HAP-1 (cell line): ENCODE results near the gene SLC8A1.

Experiments used
- DNase-seq, 2 experiments: peaks; one replicate each; pipeline ENCODE4 v3.0.0-alpha.2; 2016 to 2020; ENCODE audit warnings: low spot score in 2 of 2
- H3K27me3 ChIP-seq: fragments of 250-450 bp; sonication (Bioruptor Pico); 2 replicates; pipeline ENCODE4 v1.5.1; 2020; ENCODE audit warnings: low read depth, mild to moderate bottlenecking, moderate library complexity
- H3K36me3 ChIP-seq: fragments of 250-450 bp; sonication (Bioruptor Pico); replicated peaks from 2 replicates; pipeline ENCODE4 v1.5.1; 2020; ENCODE audit warnings: mild to moderate bottlenecking
- H3K4me1 ChIP-seq: fragments of 250-450 bp; sonication (Bioruptor Pico); 2 replicates; pipeline ENCODE4 v1.5.1; 2020; ENCODE audit warnings: mild to moderate bottlenecking
- H3K4me3 ChIP-seq: fragments of 250-450 bp; sonication (Bioruptor Pico); 2 replicates; pipeline ENCODE4 v1.5.1; 2020; ENCODE audit warnings: mild to moderate bottlenecking, moderate library complexity
- H3K9me3 ChIP-seq: fragments of 250-450 bp; sonication (Bioruptor Pico); 2 replicates; pipeline ENCODE4 v1.5.1; 2020; ENCODE audit warnings: mild to moderate bottlenecking, moderate library complexity
- in situ Hi-C: fragments of 300-500 bp; cut with MboI; formaldehyde crosslinking; loops from 3 replicates; pipeline ENCODE4 v1.14.3; 2020; ENCODE audit warnings: low sequenced_read_pairs, inconsistent platforms, mixed read lengths

The SLC8A1 gene

DNA sequence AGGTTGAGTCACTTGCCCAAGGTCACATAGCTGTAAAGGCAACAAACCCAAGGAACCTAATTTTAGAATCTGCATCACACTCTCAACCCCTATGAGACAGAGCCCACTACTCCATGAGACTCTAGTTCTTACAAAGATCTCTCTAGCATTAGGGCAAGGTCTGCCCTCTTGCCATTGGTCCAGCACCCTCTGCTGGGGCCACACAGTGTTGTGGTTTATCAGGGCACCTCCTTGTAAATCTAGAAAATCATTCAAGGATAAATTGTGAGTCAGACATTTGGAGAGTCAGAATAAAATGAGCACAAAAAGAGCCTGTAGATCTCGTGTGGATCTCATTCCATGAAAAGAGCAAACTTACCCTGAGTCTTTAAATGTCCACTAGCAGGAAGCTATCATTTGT, 91.2 kb downstream of the SLC8A1 start:
- DNase-seq: no peak
- H3K36me3 ChIP-seq: no peaks in the 10 kb centered on the region
- in situ Hi-C loops: no loop called here

DNA sequence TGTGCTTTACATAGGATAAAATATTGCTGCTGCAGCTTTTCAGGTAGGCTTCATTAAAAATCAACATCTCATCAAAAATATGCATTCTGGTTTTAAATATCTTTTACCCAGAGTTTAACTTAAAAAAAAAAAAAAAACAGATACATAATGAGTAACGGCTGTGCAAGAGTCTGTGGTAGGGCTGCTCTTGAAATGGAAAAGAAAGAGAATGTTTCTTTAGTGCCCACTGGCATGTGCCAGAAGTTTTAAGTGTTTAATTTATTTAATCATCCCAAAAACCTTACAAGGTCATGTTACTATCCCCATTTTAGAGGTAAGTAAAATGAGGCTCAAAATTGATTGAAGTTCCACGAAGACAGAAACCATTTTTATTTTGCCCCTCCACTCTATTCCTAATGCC, 92.1 kb downstream of the SLC8A1 start:
- H3K4me1 ChIP-seq: peaks cover 8% of the 10 kb centered on the region; the same call in 1 of the 2 replicates
- in situ Hi-C loops: no loop called here

More for the DNA sequence above, 91.2 kb downstream of the SLC8A1 start:
- Histone ChIP-seq H3K27me3 (no peaks in the 10 kb centered on the region), H3K9me3 (no peaks in the 10 kb centered on the region), H3K4me3 (no peak overlapping the region), H3K4me1 (peaks cover 8% of the 10 kb centered on the region; the same call in 1 of the 2 replicates)

GRCh38 chr2:40358783-40359182, 93.1 kb downstream of the SLC8A1 start:
- Histone ChIP-seq H3K4me3 (no peak overlapping the region), H3K9me3 (no peaks in the 10 kb centered on the region), H3K27me3 (no peaks in the 10 kb centered on the region), H3K4me1 (0 out of 2 replicates have a peak, but pooled peaks cover 4% of the 10 kb centered on the region), H3K36me3 (no peaks in the 10 kb centered on the region)
- no peak for DNase-seq
- in situ Hi-C loops: no loop called here

More for the DNA sequence above, 92.1 kb downstream of the SLC8A1 start:
- Histone ChIP-seq H3K4me3 (no peak overlapping the region), H3K27me3 (no peaks in the 10 kb centered on the region), H3K36me3 (no peaks in the 10 kb centered on the region), H3K9me3 (no peaks in the 10 kb centered on the region)
- DNase-seq: no peak

GRCh38 chr2:40357667-40358066, 94.2 kb downstream of the SLC8A1 start:
- Histone ChIP-seq H3K27me3 (no peaks in the 10 kb centered on the region), H3K36me3 (no peaks in the 10 kb centered on the region), H3K9me3 (no peaks in the 10 kb centered on the region), H3K4me1 (no peaks in the 10 kb centered on the region), H3K4me3 (no peak overlapping the region)
- in situ Hi-C loops: no loop called here
- no peak for DNase-seq

DNA sequence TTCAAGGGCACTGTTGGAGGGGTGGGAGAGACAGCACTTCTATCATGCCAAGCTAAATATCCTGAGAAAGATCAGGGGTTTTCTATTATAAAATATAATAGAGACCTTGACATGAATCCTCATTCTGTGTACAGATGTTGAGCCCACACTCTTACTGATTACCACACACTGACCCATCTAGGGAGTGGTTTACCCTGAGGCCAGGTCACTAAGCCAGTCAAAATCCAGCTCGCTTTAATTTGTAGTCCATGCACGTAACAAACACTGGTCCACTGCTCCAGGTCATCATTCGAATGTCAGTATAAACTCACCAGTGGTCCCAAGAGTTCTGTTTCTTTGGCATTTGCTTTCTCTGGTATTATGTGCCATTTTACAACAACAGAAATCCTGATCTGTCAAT, 96.4 kb downstream of the SLC8A1 start:
- Histone ChIP-seq H3K36me3 (no peaks in the 10 kb centered on the region), H3K27me3 (0 out of 2 replicates have a peak, but pooled peaks cover 3% of the 10 kb centered on the region), H3K4me1 (no peaks in the 10 kb centered on the region), H3K4me3 (no peak overlapping the region), H3K9me3 (no peaks in the 10 kb centered on the region)
- in situ Hi-C loops: no loop called here
- DNase-seq: no peak

DNA sequence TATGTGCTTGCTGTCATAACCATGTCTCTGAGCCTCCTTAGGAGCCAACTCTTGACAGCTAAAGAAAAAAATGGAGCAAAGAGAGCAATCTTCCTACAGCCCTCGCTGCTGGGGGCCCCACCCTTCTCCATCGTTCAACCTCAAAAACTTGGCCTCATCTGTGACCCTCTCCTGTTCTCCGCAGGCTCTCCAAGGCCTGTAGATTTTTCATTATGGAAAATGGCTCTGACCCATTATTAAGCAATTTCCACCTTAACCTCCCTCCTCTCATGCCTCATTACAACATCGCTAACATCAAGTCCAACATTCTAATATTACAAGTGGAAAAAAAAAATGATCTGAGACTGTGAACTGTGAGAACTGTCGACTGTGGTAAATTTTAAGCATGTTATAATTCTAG, 98.7 kb downstream of the SLC8A1 start:
- in situ Hi-C loops: no loop called here
- no peaks in the 10 kb centered on the region for H3K9me3 ChIP-seq
- no peaks in the 10 kb centered on the region for H3K4me1 ChIP-seq
- DNase-seq: no peak
- no peak overlapping the region for H3K4me3 ChIP-seq
- no peaks in the 10 kb centered on the region for H3K36me3 ChIP-seq
- 0 out of 2 replicates have a peak, but pooled peaks cover 3% of the 10 kb centered on the region for H3K27me3 ChIP-seq

DNA sequence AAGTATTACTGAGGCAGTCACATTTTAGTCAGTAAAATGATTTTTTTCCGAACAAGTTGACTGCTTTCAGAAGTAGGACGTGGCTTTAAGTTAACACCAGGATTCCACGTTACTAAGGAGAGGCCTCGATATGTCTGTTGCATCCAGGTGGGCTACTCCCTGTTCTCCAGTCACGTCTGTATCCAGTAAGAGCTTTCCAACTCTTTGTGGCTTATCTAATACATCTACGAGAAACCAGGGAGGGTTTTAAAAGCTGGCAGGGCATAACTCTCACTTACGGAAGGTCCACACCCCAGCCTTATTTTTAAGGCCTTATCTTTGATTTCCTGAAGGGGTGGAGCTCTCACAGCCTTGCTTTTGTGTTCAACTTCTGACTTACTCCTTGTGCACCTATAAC, 99.2 kb downstream of the SLC8A1 start:
- H3K9me3 ChIP-seq: no peaks in the 10 kb centered on the region
- H3K27me3 ChIP-seq: 0 out of 2 replicates have a peak, but pooled peaks cover 3% of the 10 kb centered on the region
- no peak for DNase-seq
- no peak overlapping the region for H3K4me3 ChIP-seq
- no peaks in the 10 kb centered on the region for H3K36me3 ChIP-seq
- in situ Hi-C loops: no loop called here
- no peaks in the 10 kb centered on the region for H3K4me1 ChIP-seq

- Histone ChIP-seq H3K27me3 (0 out of 2 replicates have a peak, but pooled peaks cover 3% of the 10 kb centered on the region), H3K36me3 (no peaks in the 10 kb centered on the region), H3K4me1 (no peaks in the 10 kb centered on the region), H3K9me3 (no peaks in the 10 kb centered on the region), H3K4me3 (no peak overlapping the region)
- no peak for DNase-seq
- in situ Hi-C loops: no loop called here
Measured at GRCh38 chr2:40352041-40352702, 99.7 kb downstream of the SLC8A1 start.

DNA sequence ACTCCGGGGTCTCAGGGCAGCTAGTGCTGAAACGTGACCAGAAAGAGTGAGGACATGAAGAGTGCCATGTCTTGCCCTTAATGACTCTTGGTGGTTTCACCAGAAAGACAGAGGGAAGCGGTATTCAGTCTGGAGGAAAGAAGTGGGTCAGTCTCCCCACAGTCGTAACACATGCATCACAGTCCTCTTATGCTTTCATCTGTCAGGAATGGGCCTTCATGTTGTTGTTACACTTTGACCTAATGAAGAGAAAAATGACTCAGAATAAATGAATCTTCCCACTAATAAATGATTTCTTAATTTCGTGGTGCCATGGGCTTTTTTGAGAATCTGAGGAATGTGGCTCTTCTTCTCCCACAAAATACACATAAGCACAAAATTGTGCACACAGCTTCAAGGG, 103.2 kb downstream of the SLC8A1 start:
- Histone ChIP-seq H3K4me3 (no peak overlapping the region), H3K4me1 (no peaks in the 10 kb centered on the region), H3K27me3 (peaks cover 3% of the 10 kb centered on the region; the same call in 1 of the 2 replicates), H3K9me3 (no peaks in the 10 kb centered on the region), H3K36me3 (no peaks in the 10 kb centered on the region)
- in situ Hi-C loops: no loop called here
- DNase-seq: no peak

DNA sequence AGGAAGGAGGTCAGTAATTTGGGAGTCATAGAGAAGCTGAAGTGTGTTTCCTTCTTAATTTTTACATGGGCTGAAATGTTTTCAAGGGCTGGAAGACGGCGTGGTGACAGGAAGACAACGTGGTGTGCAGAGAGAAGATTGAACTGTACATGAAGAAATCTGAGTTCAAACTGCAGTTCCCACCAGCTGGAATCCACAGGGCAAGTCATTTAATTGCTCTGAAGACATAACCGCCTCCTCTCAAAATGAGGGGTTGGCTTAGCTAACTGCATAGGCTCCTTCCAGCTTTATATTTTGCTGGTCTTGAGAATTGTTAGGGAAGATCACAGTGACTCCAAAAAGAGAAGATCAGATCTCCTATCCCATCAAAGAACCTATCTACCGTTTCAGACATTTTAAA, 103.9 kb downstream of the SLC8A1 start:
- in situ Hi-C loops: no loop called here
- no peaks in the 10 kb centered on the region for H3K36me3 ChIP-seq
- no peak for DNase-seq
- no peak overlapping the region for H3K4me3 ChIP-seq
- peaks cover 3% of the 10 kb centered on the region; the same call in 1 of the 2 replicates for H3K27me3 ChIP-seq
- no peaks in the 10 kb centered on the region for H3K4me1 ChIP-seq
- H3K9me3 ChIP-seq: no peaks in the 10 kb centered on the region

DNA sequence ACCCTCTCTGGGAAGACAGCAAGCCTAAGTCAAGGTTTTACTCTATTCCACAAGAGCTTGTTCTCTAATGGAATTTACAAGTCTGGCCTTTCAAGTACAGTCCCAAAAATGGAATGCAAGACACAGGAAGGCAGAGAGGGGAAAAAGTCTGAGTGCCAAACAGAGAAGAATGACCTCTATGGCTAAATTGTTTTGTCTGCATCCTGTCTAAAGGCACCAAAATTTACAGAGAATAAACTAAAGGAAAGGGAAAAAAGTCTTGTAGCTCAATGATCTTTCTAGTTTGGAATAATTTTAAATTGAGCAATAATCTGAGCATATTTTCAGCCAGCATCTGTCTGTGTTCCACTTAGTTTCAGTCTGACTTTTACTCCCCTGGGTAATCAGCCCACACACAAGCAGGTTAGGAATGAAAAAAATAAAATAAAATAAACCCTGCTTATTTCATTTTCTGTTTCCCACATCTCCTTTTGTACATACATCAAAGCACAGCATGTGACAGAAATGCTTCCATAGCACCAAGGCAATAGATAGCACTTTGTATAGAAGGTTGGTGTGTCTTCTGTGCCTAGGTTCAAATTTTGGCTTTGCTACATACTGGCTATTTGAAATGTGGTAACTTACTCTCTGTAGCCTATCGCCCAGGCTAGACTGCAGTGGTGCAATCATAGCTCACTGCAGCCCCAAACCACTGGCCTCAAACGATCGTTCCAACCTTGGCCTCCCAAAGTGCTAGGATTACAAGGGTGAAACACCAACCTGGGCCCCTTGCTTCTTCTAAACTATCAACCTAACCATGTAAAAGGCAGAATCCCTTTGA, 105.1 kb downstream of the SLC8A1 start:
- H3K27me3 ChIP-seq: peaks cover 2% of the 10 kb centered on the region; the same call in 1 of the 2 replicates
- in situ Hi-C loops: no loop called here
- DNase-seq: no peak
- H3K9me3 ChIP-seq: no peaks in the 10 kb centered on the region
- no peak overlapping the region for H3K4me3 ChIP-seq
- no peaks in the 10 kb centered on the region for H3K36me3 ChIP-seq
- H3K4me1 ChIP-seq: no peaks in the 10 kb centered on the region

DNA sequence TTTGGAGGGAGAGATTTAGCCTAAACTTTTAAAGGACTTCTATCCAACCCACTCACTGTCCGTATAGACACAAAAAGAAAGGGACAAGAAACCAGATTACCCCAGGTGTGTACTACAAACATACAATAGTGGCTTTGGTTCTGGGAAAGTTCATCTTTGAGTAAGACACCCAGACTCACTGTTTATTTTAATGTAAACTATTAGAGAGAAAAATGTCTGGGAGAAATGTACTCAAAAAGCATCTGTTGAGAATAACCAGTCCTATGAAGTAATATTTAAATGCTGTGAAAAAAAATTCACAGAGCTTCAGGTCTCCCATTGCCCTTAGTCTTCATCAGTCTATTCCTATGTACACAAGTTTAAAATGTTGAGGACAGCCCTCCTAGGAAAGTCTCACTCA, 107.5 kb downstream of the SLC8A1 start:
- no peaks in the 10 kb centered on the region; the same call in 1 of the 2 replicates for H3K27me3 ChIP-seq
- in situ Hi-C loops: no loop called here
- H3K9me3 ChIP-seq: no peaks in the 10 kb centered on the region
- DNase-seq: no peak
- H3K4me1 ChIP-seq: no peaks in the 10 kb centered on the region
- H3K36me3 ChIP-seq: no peaks in the 10 kb centered on the region
- no peak overlapping the region for H3K4me3 ChIP-seq

DNA sequence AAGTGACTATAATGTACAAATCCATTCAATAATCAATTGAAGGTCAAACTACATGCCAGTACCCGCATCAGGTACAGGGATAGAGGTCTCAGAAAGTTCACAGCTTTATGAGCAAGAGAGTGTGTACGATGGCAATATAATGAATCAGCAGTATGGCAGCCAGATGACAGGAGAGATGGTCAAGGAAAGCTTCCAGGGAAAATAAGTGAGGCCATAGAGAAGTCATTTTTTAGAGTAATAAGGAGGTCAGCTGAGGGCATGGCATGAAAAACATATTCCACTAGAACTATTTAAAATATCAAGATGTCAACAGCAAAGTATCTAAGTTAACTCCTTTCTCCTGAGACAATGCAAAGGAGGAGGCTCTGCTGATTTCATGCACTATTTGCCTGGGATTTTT, 108.0 kb downstream of the SLC8A1 start:
- in situ Hi-C loops: no loop called here
- no peaks in the 10 kb centered on the region for H3K4me1 ChIP-seq
- H3K9me3 ChIP-seq: no peaks in the 10 kb centered on the region

DNA sequence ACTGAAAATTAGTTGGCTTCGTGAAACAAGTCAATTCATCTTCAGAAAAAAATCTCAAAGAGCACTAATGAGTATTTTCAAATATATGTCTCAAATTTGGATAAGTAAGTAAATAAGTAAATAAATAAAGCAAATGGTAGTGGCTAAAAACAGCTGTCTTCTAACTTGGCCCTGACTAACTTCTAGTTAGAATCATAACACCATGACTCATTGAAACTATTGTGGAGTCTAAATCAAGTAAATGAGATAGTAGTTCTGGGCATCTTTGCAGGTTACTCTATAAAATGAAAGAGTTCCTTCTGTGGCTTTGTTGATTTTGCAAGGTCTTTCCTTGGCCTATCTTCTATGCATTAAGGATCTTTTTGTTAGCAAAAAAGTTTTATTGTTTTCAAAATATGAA, 110.7 kb downstream of the SLC8A1 start:
- Histone ChIP-seq H3K4me3 (no peak overlapping the region), H3K27me3 (no peaks in the 10 kb centered on the region; the same call in 1 of the 2 replicates), H3K36me3 (no peaks in the 10 kb centered on the region), H3K9me3 (no peaks in the 10 kb centered on the region), H3K4me1 (no peaks in the 10 kb centered on the region)
- DNase-seq: no peak
- in situ Hi-C loops: no loop called here

More for the DNA sequence above, 108.0 kb downstream of the SLC8A1 start:
- no peak overlapping the region for H3K4me3 ChIP-seq
- H3K27me3 ChIP-seq: no peaks in the 10 kb centered on the region; the same call in 1 of the 2 replicates
- DNase-seq: no peak
- H3K36me3 ChIP-seq: no peaks in the 10 kb centered on the region
